Muscle layer of colon (tissue), 2 donors: ENCODE data around the gene ZNF805.

ENCODE experiments used
- H3K27ac ChIP-seq: one replicate; pipeline ENCODE4 v1.7.0; 2013; ENCODE audit warnings: low read depth, mild to moderate bottlenecking, low read length, moderate library complexity
- H3K27me3 ChIP-seq, 2 donors: one replicate each; pipeline ENCODE4 v1.7.0; 2013; ENCODE audit warnings: low read length in 2 of 2, mild to moderate bottlenecking in 2 of 2; ENCODE audit not compliant: insufficient read depth in 2 of 2, control insufficient read depth in 1 of 2
- H3K36me3 ChIP-seq: one replicate; pipeline ENCODE4 v1.7.0; 2013; ENCODE audit warnings: mild to moderate bottlenecking, low read length; ENCODE audit not compliant: insufficient read depth
- H3K4me1 ChIP-seq: one replicate; pipeline ENCODE4 v1.7.0; 2013; ENCODE audit warnings: mild to moderate bottlenecking, low read length; ENCODE audit not compliant: insufficient read depth
- H3K4me3 ChIP-seq, 2 donors: one replicate each; pipeline ENCODE4 v1.7.0; 2013; ENCODE audit warnings: low read length in 2 of 2, low read depth in 1 of 2, mild to moderate bottlenecking in 1 of 2, moderate library complexity in 1 of 2
- H3K9ac ChIP-seq: one replicate; pipeline ENCODE4 v1.7.0; 2013; ENCODE audit warnings: low read length
- H3K9me3 ChIP-seq: one replicate; pipeline ENCODE4 v1.7.0; 2013; ENCODE audit warnings: mild to moderate bottlenecking, low read length
- donor health status: abdominal sarcoma.
- donor health status: Adenocarcinoma of cecum.

The ZNF805 gene

DNA sequence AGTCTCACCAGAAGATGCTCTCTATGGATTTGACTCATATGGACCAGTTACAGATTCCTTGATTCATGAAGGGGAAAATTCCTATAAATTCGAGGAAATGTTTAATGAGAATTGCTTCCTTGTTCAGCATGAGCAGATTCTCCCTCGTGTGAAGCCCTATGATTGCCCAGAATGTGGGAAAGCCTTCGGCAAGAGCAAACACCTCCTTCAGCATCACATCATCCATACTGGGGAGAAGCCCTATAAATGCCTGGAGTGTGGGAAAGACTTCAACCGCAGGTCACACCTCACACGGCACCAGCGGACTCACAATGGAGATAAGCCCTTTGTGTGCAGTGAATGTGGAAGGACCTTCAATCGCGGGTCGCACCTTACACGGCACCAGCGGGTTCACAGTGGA is 50.5 kb downstream of the ZNF805 start:
- Histone ChIP-seq H3K4me1 (no peaks in the 10 kb centered on the region), H3K27ac (no peak overlapping the region), H3K9me3 (peaks cover 46% of the 10 kb centered on the region), H3K27me3 (no peaks in the 10 kb centered on the region), H3K4me3 (peak overlapping the region in 1 of 2 donors; percentile 28), H3K9ac (no peak overlapping the region), H3K36me3 (peaks cover 73% of the 10 kb centered on the region)

DNA sequence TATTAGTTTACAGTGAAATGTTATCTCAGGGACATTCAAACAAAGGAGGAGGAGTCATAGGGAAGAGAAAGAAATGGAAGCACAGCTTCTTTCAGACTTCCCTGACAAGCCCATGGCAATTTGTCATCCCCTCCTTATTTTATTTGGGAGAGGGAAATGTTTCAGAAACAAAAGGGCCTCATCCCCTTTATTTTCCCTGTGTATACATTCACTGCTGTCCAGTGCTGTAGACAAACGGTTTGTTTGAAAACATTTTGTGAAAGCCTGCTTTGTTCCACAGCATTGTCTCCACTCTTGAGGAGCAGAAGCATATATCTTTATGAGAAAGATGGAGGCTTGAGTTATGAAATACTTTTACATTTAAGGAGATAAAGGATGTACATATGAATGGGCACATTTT is 52.1 kb downstream of the ZNF805 start:
- no peaks in the 10 kb centered on the region for H3K4me1 ChIP-seq
- no peaks in the 10 kb centered on the region for H3K27me3 ChIP-seq
- H3K36me3 ChIP-seq: peaks cover 62% of the 10 kb centered on the region
- H3K9ac ChIP-seq: no peak overlapping the region
- peaks cover 41% of the 10 kb centered on the region for H3K9me3 ChIP-seq
- no peak overlapping the region for H3K27ac ChIP-seq
- H3K4me3 ChIP-seq: no peak overlapping the region

DNA sequence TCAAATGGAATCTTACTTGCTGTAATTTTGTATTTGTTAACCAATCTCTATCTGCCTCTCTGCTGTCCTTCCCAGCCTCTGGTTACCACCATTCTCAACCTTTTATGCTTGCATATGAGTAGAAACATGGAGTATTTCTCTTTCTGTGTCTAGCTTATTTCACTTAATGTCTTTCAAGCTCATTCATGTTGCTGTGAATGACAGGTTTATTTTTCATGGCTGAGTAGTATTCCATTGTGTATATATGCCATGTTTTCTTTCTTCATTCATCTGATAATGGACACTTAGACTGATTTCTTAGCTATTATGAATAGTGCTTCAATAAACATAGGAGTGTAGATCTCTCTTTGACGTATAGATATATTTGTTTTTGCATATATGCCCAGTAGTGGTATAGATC is 53.3 kb downstream of the ZNF805 start:
- Histone ChIP-seq H3K9me3 (peaks cover 41% of the 10 kb centered on the region), H3K36me3 (peaks cover 51% of the 10 kb centered on the region)

DNA sequence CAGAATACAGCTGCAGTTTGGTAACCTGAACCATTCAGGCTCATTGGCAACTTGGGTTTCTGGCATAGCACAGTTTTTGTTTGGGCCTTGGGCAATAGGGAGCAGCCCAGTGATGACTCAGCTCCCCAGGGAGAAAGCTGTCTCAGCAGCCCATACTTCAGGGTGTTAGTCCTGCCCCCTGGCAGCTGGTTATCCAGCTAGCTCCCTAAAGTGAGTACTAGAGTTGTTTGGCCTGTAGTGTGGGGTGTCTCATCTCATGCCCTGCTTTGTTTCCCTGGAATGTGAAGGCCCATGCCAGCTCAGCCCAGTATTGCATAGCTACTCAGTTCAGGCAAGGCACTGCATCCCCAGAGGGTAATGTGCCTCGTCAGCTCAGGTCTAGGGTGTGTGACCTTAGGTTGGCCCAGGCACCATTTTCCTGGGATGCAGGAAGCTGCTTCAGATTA is 61.6 kb downstream of the ZNF805 start:
- Histone ChIP-seq H3K9me3 (peaks cover 11% of the 10 kb centered on the region), H3K27ac (no peak overlapping the region), H3K4me1 (no peaks in the 10 kb centered on the region), H3K4me3 (peak overlapping the region in 1 of 2 donors; percentile 17), H3K27me3 (no peaks in the 10 kb centered on the region), H3K9ac (no peak overlapping the region), H3K36me3 (peaks cover 23% of the 10 kb centered on the region)

More for the DNA sequence above, 53.3 kb downstream of the ZNF805 start:
- Histone ChIP-seq H3K27ac (no peak overlapping the region), H3K9ac (no peak overlapping the region), H3K4me1 (no peaks in the 10 kb centered on the region), H3K27me3 (no peaks in the 10 kb centered on the region), H3K4me3 (no peak overlapping the region)

DNA sequence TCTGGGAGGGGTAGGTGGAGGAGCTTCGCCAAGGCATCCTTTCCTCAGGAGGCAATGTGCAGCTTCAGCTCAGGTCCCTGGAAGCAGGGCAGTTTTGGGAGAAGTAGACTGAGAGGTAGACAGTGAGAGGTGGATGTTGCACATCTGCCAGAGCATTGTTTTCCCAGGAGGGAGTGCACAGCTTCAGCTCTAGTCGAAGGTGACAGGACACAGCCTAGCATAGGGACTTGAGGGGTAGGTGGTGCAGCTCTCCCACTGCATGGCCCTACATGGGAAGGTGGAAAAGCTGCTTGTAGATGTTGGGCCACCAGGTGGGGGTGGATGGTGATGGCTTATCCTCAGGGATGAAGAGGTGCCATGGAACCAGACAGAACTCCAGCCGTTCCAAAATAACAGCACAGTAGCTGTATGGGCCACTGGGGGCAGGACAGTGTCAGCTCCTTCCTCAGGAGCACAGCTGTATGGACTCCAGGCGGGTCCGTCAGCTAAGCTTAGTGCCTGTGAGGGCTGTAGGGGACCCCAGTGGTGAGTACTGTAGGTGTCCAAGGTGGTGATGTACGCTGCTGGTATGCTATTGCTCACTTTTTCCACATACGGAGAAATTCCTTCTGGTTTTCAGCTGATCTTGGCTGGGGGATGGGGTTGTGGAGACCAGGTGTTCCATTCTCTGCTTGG is 62.4 kb downstream of the ZNF805 start:
- no peaks in the 10 kb centered on the region for H3K4me1 ChIP-seq
- peaks cover 23% of the 10 kb centered on the region for H3K36me3 ChIP-seq
- peaks cover 11% of the 10 kb centered on the region for H3K9me3 ChIP-seq
- peak overlapping the region in 1 of 2 donors; percentile 17 for H3K4me3 ChIP-seq
- no peak overlapping the region for H3K27ac ChIP-seq
- H3K9ac ChIP-seq: no peak overlapping the region
- H3K27me3 ChIP-seq: no peaks in the 10 kb centered on the region
